Measurements from ENCODE around the gene CHD2.

GRCh38 chr15:92896561-92896960, 3.6 kb upstream of the CHD2 start:
- TF ChIP-seq CTCF (conservative IDR thresholded peaks at IDR 0.05 in 1 of 2, IDR thresholded peaks at IDR 0.05 in 1 of 2; ENCODE audit: extremely low read depth in 1 of 2, insufficient read depth in 1 of 2, low read depth in 1 of 2, low read length in 2 of 2) (no peak), EZH2 (IDR thresholded peaks at IDR 0.05; ENCODE audit: borderline replicate concordance, low read length) (no peak)
